HepG2 (cell line): ENCODE results near the gene ADPRHL1. TPM values are rescaled to one million over a fixed set of nuclear protein-coding genes. Genes with fewer than 3 reads are reported as not detected.

ENCODE experiments used
- ATAC-seq: fragments of 200-7000 bp; cut with Tn5 transposase; 3 replicates; pipeline ENCODE4 v1.9.1; 2020; ENCODE audit warnings: mild to moderate bottlenecking, moderate library complexity
- BruUV-seq: library from RNA; stranded (reverse); fragments of 400-500 nt; replicated peaks from 2 replicates; lab custom pipeline; 2021; lab: Mats Ljungman, UMichigan
- CTCF ChIA-PET: fragments of 300-600 bp; formaldehyde crosslinking; extraction: SDS; loops from one replicate; lab custom pipeline; 2021; ENCODE audit warnings: low total read pairs, inconsistent platforms, low intra/inter-chr PET ratio; lab: Yijun Ruan, JAX
- POLR2A ChIA-PET: fragments of 350-600 bp; sonication (Branson Sonifier 250); formaldehyde crosslinking; loops from one replicate; lab custom pipeline; 2020; ENCODE audit warnings: antibody characterized with exemption, inconsistent platforms; lab: Yijun Ruan, JAX
- DNase-seq: peaks from one replicate; pipeline ENCODE4 v3.0.0-alpha.2; 2015; ENCODE audit warnings: low spot score
- FAIRE-seq: peaks from 3 replicates; lab custom pipeline; 2011; peaks lifted over from hg19 to GRCh38; lab: Jason Lieb, UNC
- H2AFZ ChIP-seq: one replicate; pipeline ENCODE4 v1.6.1; 2011; ENCODE audit warnings: low read length, inconsistent platforms
- H3K27ac ChIP-seq: fragments of 300-600 bp; 3 replicates; pipeline ENCODE4 v1.8.0; 2011; ENCODE audit warnings: mixed run types, mild to moderate bottlenecking, mixed read lengths, low read length, inconsistent platforms; ENCODE audit not compliant: insufficient read depth; ENCODE audit errors: extremely low read length
- H3K27me3 ChIP-seq, 2 experiments: fragments of 200-600 bp in 1 of 2; 2 replicates in 1 of 2; 3 replicates in 1 of 2; pipeline versions ENCODE4 v1.6.0 to v1.8.0; 2011; ENCODE audit warnings: low read length in 2 of 2, mild to moderate bottlenecking in 2 of 2, moderate library complexity in 2 of 2, inconsistent platforms in 1 of 2; ENCODE audit not compliant: insufficient read depth in 2 of 2, control insufficient read depth in 1 of 2
- H3K36me3 ChIP-seq, 2 experiments: fragments of 200-600 bp in 1 of 2; replicated peaks in 1 of 2; 2 replicates in 1 of 2; 3 replicates in 1 of 2; pipeline versions ENCODE4 v1.5.1 to v1.8.0; 2011; ENCODE audit warnings: low read length in 2 of 2, inconsistent platforms in 1 of 2; ENCODE audit not compliant: insufficient read depth in 2 of 2, control insufficient read depth in 1 of 2
- H3K4me1 ChIP-seq: 2 replicates; pipeline ENCODE4 v1.5.1; 2012; ENCODE audit warnings: low read length, inconsistent platforms; ENCODE audit not compliant: insufficient read depth
- H3K4me2 ChIP-seq: 2 replicates; pipeline ENCODE4 v1.6.0; 2011; ENCODE audit warnings: low read depth, low read length, inconsistent platforms
- H3K4me3 ChIP-seq, 3 experiments: fragments of 200-600 bp in 1 of 3; sonication (generic), shearing (Covaris generic) in 1 of 3; replicated peaks in 1 of 3; 2 replicates each; pipeline ENCODE4 v1.5.1; 2011 to 2016; ENCODE audit warnings: low read length in 3 of 3, inconsistent platforms in 2 of 3, low read depth in 2 of 3, mild to moderate bottlenecking in 2 of 3, control low read depth in 1 of 3, mixed read lengths in 1 of 3; ENCODE audit not compliant: insufficient read depth in 1 of 3
- H3K79me2 ChIP-seq: one replicate; pipeline ENCODE4 v1.6.1; 2011; ENCODE audit warnings: low read length, inconsistent platforms; ENCODE audit not compliant: insufficient read depth
- H3K9ac ChIP-seq: 2 replicates; pipeline ENCODE4 v1.6.0; 2011; ENCODE audit warnings: mild to moderate bottlenecking, low read depth, low read length, inconsistent platforms; ENCODE audit not compliant: insufficient read depth
- H3K9me3 ChIP-seq: 2 replicates; pipeline ENCODE4 v1.5.1; 2012; ENCODE audit warnings: mild to moderate bottlenecking, low read length
- H4K20me1 ChIP-seq: 2 replicates; pipeline ENCODE4 v1.6.0; 2011; ENCODE audit warnings: inconsistent platforms, mild to moderate bottlenecking, low read length, moderate library complexity; ENCODE audit not compliant: insufficient read depth
- BCL3 ChIP-seq: sonication (generic); formaldehyde crosslinking; IDR thresholded peaks from 2 replicates; pipeline ENCODE4 v1.5.1; 2020; ENCODE audit warnings: mild to moderate bottlenecking, missing genetic modification reagents, moderate library complexity
- CBFB ChIP-seq: sonication (generic); formaldehyde crosslinking; IDR thresholded peaks from 2 replicates; pipeline ENCODE4 v1.4.0; 2020; ENCODE audit warnings: missing genetic modification reagents
- CCDC6 ChIP-seq: sonication (generic); formaldehyde crosslinking; IDR thresholded peaks from 2 replicates; pipeline ENCODE4 v1.8.1; 2022; ENCODE audit warnings: mild to moderate bottlenecking, missing genetic modification reagents, moderate library complexity
- POLR2A ChIP-seq, 2 experiments: IDR thresholded peaks; 2 replicates each; pipeline ENCODE4 v1.6.1; 2011; ENCODE audit warnings: low read depth in 2 of 2, low read length in 2 of 2, mild to moderate bottlenecking in 1 of 2, moderate library complexity in 1 of 2; ENCODE audit not compliant: insufficient read depth in 1 of 2
- ZFP91 ChIP-seq: sonication (generic); formaldehyde crosslinking; IDR thresholded peaks from 2 replicates; pipeline ENCODE4 v1.9.0; 2022; ENCODE audit warnings: missing genetic modification reagents, mild to moderate bottlenecking, borderline replicate concordance
- ZNF136 ChIP-seq: sonication (generic); formaldehyde crosslinking; IDR thresholded peaks from 2 replicates; pipeline ENCODE4 v1.8.1; 2022; ENCODE audit warnings: low read depth, mild to moderate bottlenecking, moderate library complexity, missing genetic modification reagents
- ZNF574 ChIP-seq: sonication (generic); formaldehyde crosslinking; IDR thresholded peaks from 2 replicates; pipeline ENCODE4 v1.4.0; 2020; ENCODE audit warnings: missing genetic modification reagents
- ZNF784 ChIP-seq: sonication (generic); formaldehyde crosslinking; IDR thresholded peaks from 2 replicates; pipeline ENCODE4 v1.5.1; 2020; ENCODE audit warnings: missing genetic modification reagents, mild to moderate bottlenecking, borderline replicate concordance
- WGBS: methylation state at CpG from one replicate; pipeline ENCODE4 v1.1.6; 2017; ENCODE audit warnings: low lambda C conversion rate; 5-methylcytosine and 5-hydroxymethylcytosine counted together
- in situ Hi-C: cut with HindIII; loops from 2 replicates; pipeline ENCODE4 v1.10.0; 2017; ENCODE audit warnings: low pct_unique_long_range_greater_than_20kb; ENCODE audit not compliant: extremely low pct_ligation_motif_present
- intact Hi-C: fragments of 100-400 bp; cut with micrococcal nuclease; formaldehyde crosslinking; loops from one replicate; pipeline ENCODE4 v1.10.0; 2022; ENCODE audit not compliant: unreplicated experiment
- polyA plus RNA-seq, 8 experiments: library from polyadenylated mRNA; depleted of rRNA in 3 of 8; stranded (reverse) in 7 of 8; unstranded in 1 of 8; fragments of >200 nt; fragmentation: Illumina TruSeq in 4 of 8; extraction: Trizol in 4 of 8; gene quantifications; 2 replicates each; pipeline versions ENCODE4 v1.2.1 to v1.2.3, GENCODE V29; 2011 to 2016; ENCODE audit warnings: low read depth in 4 of 8, missing spikeins in 1 of 8, mixed read lengths in 1 of 8; ENCODE audit not compliant: insufficient read depth in 1 of 8
- total RNA-seq, 5 experiments: library from RNA; depleted of rRNA; stranded (reverse); fragments of >200 nt; fragmentation: Illumina TruSeq; extraction: Trizol; gene quantifications; 2 replicates each; pipeline ENCODE4 v1.2.3, GENCODE V29; 2016; ENCODE audit warnings: low read depth in 1 of 5
- TF ChIP-seq, protein P1 (sequence below): sonication (generic); formaldehyde crosslinking; IDR thresholded peaks from 2 replicates; pipeline ENCODE4 v1.4.0; 2020; ENCODE audit warnings: missing genetic modification reagents

ADPRHL1 gene
- total and polyA plus RNA-seq, 2 of the 13 experiments (the other 11 are each of a cell fraction or from before 2014, with no cell fraction given): 0.34 to 0.40 TPM

DNA sequence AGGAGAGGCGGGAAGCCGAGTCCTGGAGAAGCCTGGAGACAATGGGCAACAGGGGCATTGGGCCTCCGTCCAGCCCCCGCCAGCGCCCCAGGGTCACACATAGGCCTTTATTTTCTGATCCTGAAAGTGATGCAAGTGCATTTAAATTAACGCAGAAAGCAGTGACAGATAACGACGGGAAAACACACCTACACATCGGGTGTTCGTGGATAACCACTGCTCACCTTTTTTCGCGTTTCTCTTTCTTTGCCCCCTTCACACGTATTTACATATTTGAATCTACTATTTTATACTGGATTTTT is 59.0 kb downstream of the ADPRHL1 start:
- H3K27ac ChIP-seq: no peak overlapping the region
- no peaks in the 10 kb centered on the region for H3K36me3 ChIP-seq
- no peaks in the 10 kb centered on the region for H3K79me2 ChIP-seq
- ATAC-seq (peak; percentile 35; the same call in 2 of the 3 replicates), DNase-seq (no peak), FAIRE-seq (no peak)
- no peaks in the 10 kb centered on the region for H3K9me3 ChIP-seq
- ChIA-PET CTCF (interaction anchor here (1.4 to 2.3 kb wide), 2 partner anchors 119 to 148 kb away, joined by 4 to 5 read pairs; no protein-coding TSS in a partner anchor), POLR2A (no interaction called here)
- no peak overlapping the region for H2AFZ ChIP-seq
- peak overlapping the region; percentile 58 to 87 (median 72); a peak in 5 of 6 replicates for H3K4me3 ChIP-seq
- H4K20me1 ChIP-seq: no peaks in the 10 kb centered on the region
- H3K9ac ChIP-seq: peak overlapping the region; percentile 64
- H3K4me2 ChIP-seq: peak overlapping the region; percentile 90
- peaks cover 4 to 12% of the 10 kb centered on the region in 2 experiments; a peak in 2 of 5 replicates for H3K27me3 ChIP-seq
- H3K4me1 ChIP-seq: peaks cover 56% of the 10 kb centered on the region
- in situ Hi-C loops (no loop called here), intact Hi-C loops (loop anchor here (1.0 kb wide), 1 partner anchor 119 kb away; no protein-coding TSS in a partner anchor)
- 31% methylated on average over 8 of the region's 13 CpGs for WGBS
- no TSS peak for BruUV-seq
- TF ChIP-seq BCL3 (CRISPR knock-in tag) (peak; percentile 39; the same call in 1 of the 2 replicates), ZNF574 (CRISPR knock-in tag) (no peak), ZNF136 (CRISPR knock-in tag) (no peak), ZNF784 (CRISPR knock-in tag) (peak; percentile 18; the same call in 1 of the 2 replicates), CCDC6 (CRISPR knock-in tag) (0 out of 2 replicates have a peak, but pooled peaks have one; percentile 12), POLR2A (IDR thresholded peaks at IDR 0.05; ENCODE audit: insufficient read depth in 1 of 2, low read depth in 2 of 2, low read length in 2 of 2) (no peak), ZFP91 (peak; percentile 6; the same call in 1 of the 2 replicates), CBFB (CRISPR knock-in tag) (0 out of 2 replicates have a peak, but pooled peaks have one; percentile 4)
- TF ChIP-seq, protein P1, sequence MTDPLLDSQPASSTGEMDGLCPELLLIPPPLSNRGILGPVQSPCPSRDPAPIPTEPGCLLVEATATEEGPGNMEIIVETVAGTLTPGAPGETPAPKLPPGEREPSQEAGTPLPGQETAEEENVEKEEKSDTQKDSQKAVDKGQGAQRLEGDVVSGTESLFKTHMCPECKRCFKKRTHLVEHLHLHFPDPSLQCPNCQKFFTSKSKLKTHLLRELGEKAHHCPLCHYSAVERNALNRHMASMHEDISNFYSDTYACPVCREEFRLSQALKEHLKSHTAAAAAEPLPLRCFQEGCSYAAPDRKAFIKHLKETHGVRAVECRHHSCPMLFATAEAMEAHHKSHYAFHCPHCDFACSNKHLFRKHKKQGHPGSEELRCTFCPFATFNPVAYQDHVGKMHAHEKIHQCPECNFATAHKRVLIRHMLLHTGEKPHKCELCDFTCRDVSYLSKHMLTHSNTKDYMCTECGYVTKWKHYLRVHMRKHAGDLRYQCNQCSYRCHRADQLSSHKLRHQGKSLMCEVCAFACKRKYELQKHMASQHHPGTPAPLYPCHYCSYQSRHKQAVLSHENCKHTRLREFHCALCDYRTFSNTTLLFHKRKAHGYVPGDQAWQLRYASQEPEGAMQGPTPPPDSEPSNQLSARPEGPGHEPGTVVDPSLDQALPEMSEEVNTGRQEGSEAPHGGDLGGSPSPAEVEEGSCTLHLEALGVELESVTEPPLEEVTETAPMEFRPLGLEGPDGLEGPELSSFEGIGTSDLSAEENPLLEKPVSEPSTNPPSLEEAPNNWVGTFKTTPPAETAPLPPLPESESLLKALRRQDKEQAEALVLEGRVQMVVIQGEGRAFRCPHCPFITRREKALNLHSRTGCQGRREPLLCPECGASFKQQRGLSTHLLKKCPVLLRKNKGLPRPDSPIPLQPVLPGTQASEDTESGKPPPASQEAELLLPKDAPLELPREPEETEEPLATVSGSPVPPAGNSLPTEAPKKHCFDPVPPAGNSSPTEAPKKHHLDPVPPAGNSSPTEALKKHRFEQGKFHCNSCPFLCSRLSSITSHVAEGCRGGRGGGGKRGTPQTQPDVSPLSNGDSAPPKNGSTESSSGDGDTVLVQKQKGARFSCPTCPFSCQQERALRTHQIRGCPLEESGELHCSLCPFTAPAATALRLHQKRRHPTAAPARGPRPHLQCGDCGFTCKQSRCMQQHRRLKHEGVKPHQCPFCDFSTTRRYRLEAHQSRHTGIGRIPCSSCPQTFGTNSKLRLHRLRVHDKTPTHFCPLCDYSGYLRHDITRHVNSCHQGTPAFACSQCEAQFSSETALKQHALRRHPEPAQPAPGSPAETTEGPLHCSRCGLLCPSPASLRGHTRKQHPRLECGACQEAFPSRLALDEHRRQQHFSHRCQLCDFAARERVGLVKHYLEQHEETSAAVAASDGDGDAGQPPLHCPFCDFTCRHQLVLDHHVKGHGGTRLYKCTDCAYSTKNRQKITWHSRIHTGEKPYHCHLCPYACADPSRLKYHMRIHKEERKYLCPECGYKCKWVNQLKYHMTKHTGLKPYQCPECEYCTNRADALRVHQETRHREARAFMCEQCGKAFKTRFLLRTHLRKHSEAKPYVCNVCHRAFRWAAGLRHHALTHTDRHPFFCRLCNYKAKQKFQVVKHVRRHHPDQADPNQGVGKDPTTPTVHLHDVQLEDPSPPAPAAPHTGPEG (CRISPR knock-in tag): 0 out of 2 replicates have a peak, but pooled peaks have one; percentile 56
